Lung (tissue), 12 donors: ENCODE data around the gene SLC41A3. TPM values are rescaled to one million over a fixed set of nuclear protein-coding genes. Genes with fewer than 3 reads are reported as not detected.

Experiments
- ATAC-seq: fragments of 200-7000 bp; cut with Tn5 transposase; one replicate; pipeline ENCODE4 v1.9.1; 2020; ENCODE audit warnings: moderate number of reproducible peaks; ENCODE audit not compliant: insufficient read depth, low FRiP score
- DNase-seq, 3 donors: peaks; one replicate each; pipeline ENCODE4 v3.0.0-alpha.2; 2013 to 2017
- H3K27ac ChIP-seq, 2 donors: one replicate each; pipeline ENCODE4 v1.5.1; 2013; ENCODE audit warnings: mild to moderate bottlenecking in 2 of 2, moderate library complexity in 2 of 2, control low read depth in 1 of 2, inconsistent platforms in 1 of 2, low read depth in 1 of 2, low read length in 1 of 2
- H3K27me3 ChIP-seq, 3 donors: one replicate each; pipeline ENCODE4 v1.5.1; 2013; ENCODE audit warnings: low read length in 2 of 3; ENCODE audit not compliant: control insufficient read depth in 3 of 3, insufficient read depth in 3 of 3
- H3K36me3 ChIP-seq, 4 donors: one replicate each; pipeline ENCODE4 v1.5.1; 2013; ENCODE audit warnings: low read length in 4 of 4, mild to moderate bottlenecking in 1 of 4, moderate library complexity in 1 of 4; ENCODE audit not compliant: control insufficient read depth in 4 of 4, insufficient read depth in 4 of 4
- H3K4me1 ChIP-seq, 5 donors: one replicate each; pipeline ENCODE4 v1.5.1; 2013; ENCODE audit warnings: low read length in 5 of 5, mild to moderate bottlenecking in 2 of 5, moderate library complexity in 1 of 5; ENCODE audit not compliant: control insufficient read depth in 5 of 5, insufficient read depth in 5 of 5
- H3K4me3 ChIP-seq: one replicate; pipeline ENCODE4 v1.5.1; 2013; ENCODE audit warnings: mild to moderate bottlenecking, control low read depth, moderate library complexity
- H3K9ac ChIP-seq, 2 donors: one replicate each; pipeline ENCODE4 v1.5.1; 2013; ENCODE audit warnings: low read length in 2 of 2, control low read depth in 1 of 2; ENCODE audit not compliant: insufficient read depth in 1 of 2
- H3K9me3 ChIP-seq, 4 donors: one replicate each; pipeline ENCODE4 v1.5.1; 2013; ENCODE audit warnings: low read length in 3 of 4, mild to moderate bottlenecking in 1 of 4, moderate library complexity in 1 of 4; ENCODE audit not compliant: control insufficient read depth in 4 of 4, insufficient read depth in 3 of 4
- WGBS, 2 donors: extraction: QIAGEN DNeasy Blood & Tissue Kit; methylation state at CpG; one replicate each; pipeline ENCODE4 v1.1.7; 2013; 5-methylcytosine and 5-hydroxymethylcytosine counted together
- polyA plus RNA-seq, 2 donors: library from polyadenylated mRNA; stranded (reverse); fragments of 200-250 nt; gene quantifications; one replicate each; pipeline ENCODE4 v1.2.1, GENCODE V29; 2013
- total RNA-seq, 2 donors: library from RNA; depleted of rRNA in 1 of 2; stranded (reverse); fragments of >200 nt in 1 of 2; gene quantifications; one replicate each; pipeline ENCODE4 v1.2.1, GENCODE V29; 2014 to 2021
- TF ChIP-seq, protein P1 (sequence below): IDR thresholded peaks from 2 replicates; pipeline ENCODE4 v1.5.1; 2012; ENCODE audit warnings: mild to moderate bottlenecking; ENCODE audit errors: control extremely low read depth, extremely low read depth
- donor health status: control.
- donor health status: control.
- donor health status: Bipolar disorder and iron deficiency.
- donor health status: healthy.
- donor health status: DM: yes; HTN: yes; CAD: no.

The SLC41A3 gene
- total and polyA plus RNA-seq, 4 donors = 16.9 to 50.2 (median 34.8) TPM

DNA sequence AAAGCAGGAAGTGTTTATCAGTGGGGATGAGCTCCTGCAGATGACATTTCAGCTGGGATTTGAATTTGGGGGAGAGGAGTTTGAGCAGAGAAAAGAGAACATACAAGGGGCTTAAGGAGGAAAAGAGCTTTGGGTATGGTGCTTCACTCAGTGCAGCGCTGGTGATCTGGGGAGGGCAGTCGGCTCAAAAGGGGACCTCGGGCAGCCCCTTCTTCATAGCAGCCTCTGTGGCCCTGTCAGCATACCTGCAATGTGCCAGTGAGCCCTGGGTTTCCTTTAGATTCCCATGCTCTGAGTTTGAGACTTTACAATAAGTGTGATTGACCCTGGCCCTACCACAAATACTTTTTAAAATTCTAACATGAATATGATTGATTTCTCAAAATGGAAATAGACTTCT, 74.7 kb downstream of the SLC41A3 start:
- no peak for ATAC-seq
- peaks cover 9 to 36% (median 32%) of the 10 kb centered on the region in 4 donors for H3K36me3 ChIP-seq
- no peak for DNase-seq

DNA sequence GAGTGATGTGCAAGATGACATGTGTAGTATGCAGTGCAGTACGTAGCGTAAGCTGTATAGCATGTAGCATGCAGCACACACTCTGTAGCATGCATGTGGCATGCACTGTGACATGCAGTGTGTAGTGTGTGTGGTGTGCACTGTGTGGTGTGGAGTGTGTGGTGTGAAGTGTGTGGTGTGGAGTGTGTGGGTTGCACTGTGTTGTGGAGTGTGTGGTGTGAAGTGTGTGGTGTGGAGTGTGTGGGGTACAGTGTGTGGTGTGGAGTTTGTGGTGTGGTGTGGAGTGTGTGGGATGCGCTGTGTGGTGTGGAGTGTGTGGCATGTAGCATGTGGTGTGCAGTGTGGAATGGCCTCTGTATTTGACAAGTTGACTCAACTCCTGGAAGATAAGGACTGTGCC, 75.7 kb downstream of the SLC41A3 start:
- Histone ChIP-seq H3K27ac (no peak overlapping the region), H3K9me3 (peaks cover 0 to 4% (median 0%) of the 10 kb centered on the region in 4 donors), H3K27me3 (no peaks in the 10 kb centered on the region), H3K9ac (no peak overlapping the region), H3K4me1 (no peaks in the 10 kb centered on the region), H3K4me3 (no peak overlapping the region), H3K36me3 (peaks cover 9 to 33% (median 29%) of the 10 kb centered on the region in 4 donors)
- DNase-seq (no peak), ATAC-seq (no peak)
- 95 to 97% methylated on average over 3 of the region's 3 CpGs for WGBS, 2 donors
- TF ChIP-seq, protein P1, sequence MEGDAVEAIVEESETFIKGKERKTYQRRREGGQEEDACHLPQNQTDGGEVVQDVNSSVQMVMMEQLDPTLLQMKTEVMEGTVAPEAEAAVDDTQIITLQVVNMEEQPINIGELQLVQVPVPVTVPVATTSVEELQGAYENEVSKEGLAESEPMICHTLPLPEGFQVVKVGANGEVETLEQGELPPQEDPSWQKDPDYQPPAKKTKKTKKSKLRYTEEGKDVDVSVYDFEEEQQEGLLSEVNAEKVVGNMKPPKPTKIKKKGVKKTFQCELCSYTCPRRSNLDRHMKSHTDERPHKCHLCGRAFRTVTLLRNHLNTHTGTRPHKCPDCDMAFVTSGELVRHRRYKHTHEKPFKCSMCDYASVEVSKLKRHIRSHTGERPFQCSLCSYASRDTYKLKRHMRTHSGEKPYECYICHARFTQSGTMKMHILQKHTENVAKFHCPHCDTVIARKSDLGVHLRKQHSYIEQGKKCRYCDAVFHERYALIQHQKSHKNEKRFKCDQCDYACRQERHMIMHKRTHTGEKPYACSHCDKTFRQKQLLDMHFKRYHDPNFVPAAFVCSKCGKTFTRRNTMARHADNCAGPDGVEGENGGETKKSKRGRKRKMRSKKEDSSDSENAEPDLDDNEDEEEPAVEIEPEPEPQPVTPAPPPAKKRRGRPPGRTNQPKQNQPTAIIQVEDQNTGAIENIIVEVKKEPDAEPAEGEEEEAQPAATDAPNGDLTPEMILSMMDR = no peak

More for the DNA sequence above, 74.7 kb downstream of the SLC41A3 start:
- Histone ChIP-seq H3K4me1 (no peaks in the 10 kb centered on the region), H3K9ac (no peak overlapping the region), H3K27me3 (no peaks in the 10 kb centered on the region), H3K4me3 (no peak overlapping the region), H3K9me3 (peaks cover 0 to 2% (median 0%) of the 10 kb centered on the region in 4 donors), H3K27ac (no peak overlapping the region)
- WGBS, 2 donors = 93 to 96% methylated on average over 3 of the region's 3 CpGs
- TF ChIP-seq, protein P1 = no peak

DNA sequence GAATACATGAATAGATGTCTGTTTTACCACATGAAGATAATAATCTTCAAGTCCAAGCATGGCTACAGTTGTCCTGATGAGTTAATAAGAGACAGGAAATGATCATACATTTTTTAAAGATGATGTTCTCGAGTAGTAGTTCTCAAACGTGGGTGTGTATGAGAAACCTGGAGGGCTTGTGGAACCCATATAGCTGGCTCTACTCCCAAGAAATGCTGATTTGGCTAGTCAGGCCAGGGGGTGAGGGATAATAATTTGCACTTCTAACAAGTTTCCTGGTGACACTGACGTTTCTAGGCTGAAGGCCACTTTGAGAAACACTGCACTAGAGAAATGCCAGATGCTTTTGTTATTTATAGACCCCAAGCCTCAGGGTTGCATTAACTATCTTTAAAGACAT, 78.0 kb downstream of the SLC41A3 start:
- H3K4me3 ChIP-seq = no peak overlapping the region
- WGBS, 2 donors = 40 to 41% methylated on average over 3 of the region's 3 CpGs
- peaks cover 3 to 25% (median 21%) of the 10 kb centered on the region in 4 donors for H3K36me3 ChIP-seq
- no peak overlapping the region for H3K27ac ChIP-seq
- no peak for DNase-seq
- no peak for ATAC-seq
- peaks cover 0 to 4% (median 2%) of the 10 kb centered on the region in 4 donors for H3K9me3 ChIP-seq
- no peak overlapping the region for H3K9ac ChIP-seq
- TF ChIP-seq, protein P1 = no peak
- no peaks in the 10 kb centered on the region for H3K4me1 ChIP-seq
- H3K27me3 ChIP-seq = no peaks in the 10 kb centered on the region

DNA sequence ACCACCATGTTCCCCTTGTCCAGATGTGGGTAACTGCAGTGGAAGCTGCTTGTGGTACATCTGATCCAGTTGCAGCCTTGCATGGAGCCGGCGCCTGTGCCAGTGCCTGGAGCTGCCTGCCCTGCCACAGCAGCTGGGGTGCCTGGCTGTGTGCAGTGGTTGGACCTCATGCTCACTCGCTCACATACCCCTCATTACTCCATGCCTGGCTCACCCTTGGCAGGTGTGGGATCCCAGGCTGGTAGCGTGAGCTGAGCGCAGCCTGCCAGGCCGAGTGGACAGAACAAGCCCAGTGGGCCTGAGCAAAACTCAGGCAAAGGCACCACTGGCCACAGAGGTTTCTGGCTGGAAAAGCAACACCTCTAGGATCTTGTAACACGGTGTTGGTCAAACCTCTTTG, 79.2 kb downstream of the SLC41A3 start:
- DNase-seq (no peak), ATAC-seq (no peak)
- H3K4me3 ChIP-seq = no peak overlapping the region
- WGBS, 2 donors = 94 to 97% methylated on average over 7 of the region's 7 CpGs
- no peaks in the 10 kb centered on the region for H3K4me1 ChIP-seq
- TF ChIP-seq, protein P1 = no peak
- no peak overlapping the region for H3K27ac ChIP-seq
- H3K9me3 ChIP-seq = peaks cover 0 to 4% (median 2%) of the 10 kb centered on the region in 4 donors
- H3K9ac ChIP-seq = no peak overlapping the region
- H3K27me3 ChIP-seq = no peaks in the 10 kb centered on the region
- H3K36me3 ChIP-seq = peaks cover 0 to 25% (median 16%) of the 10 kb centered on the region in 4 donors
